ENCODE results near the gene RHBDD1.

The RHBDD1 gene

GRCh38 chr2:226835796-226836547 lies at the start of gene RHBDD1:
TSS of gene RHBDD1 (plus strand) at chr2:226836054. CDS start at chr2:226864694, 28,640 bp downstream.
- peak; percentile 96 for DNase-seq

GRCh38 chr2:226788064-226788463 lies 47.8 kb upstream of the RHBDD1 start:
- DNase-seq: no peak

GRCh38 chr2:226788881-226789490 lies 46.9 kb upstream of the RHBDD1 start:
- DNase-seq: no peak

GRCh38 chr2:226790011-226790410 lies 45.8 kb upstream of the RHBDD1 start:
- no peak for DNase-seq

- no peak for DNase-seq
These were observed 45.4 kb upstream of the RHBDD1 start for GRCh38 chr2:226790431-226790830.

- DNase-seq: peak; percentile 62
These were observed 44.8 kb upstream of the RHBDD1 start for GRCh38 chr2:226791056-226791486.

GRCh38 chr2:226791487-226792081 lies 44.3 kb upstream of the RHBDD1 start:
- DNase-seq: peak; percentile 92

GRCh38 chr2:226792155-226792881 lies 43.5 kb upstream of the RHBDD1 start:
- no peak for DNase-seq

GRCh38 chr2:226793646-226794045 lies 42.2 kb upstream of the RHBDD1 start:
- DNase-seq: no peak

GRCh38 chr2:226794196-226794661 lies 41.6 kb upstream of the RHBDD1 start:
- no peak for DNase-seq

GRCh38 chr2:226794751-226795171 lies 41.1 kb upstream of the RHBDD1 start:
- DNase-seq: peak; percentile 25

GRCh38 chr2:226795281-226796011 lies 40.4 kb upstream of the RHBDD1 start:
- no peak for DNase-seq

GRCh38 chr2:226796012-226796839 lies 39.6 kb upstream of the RHBDD1 start:
- no peak for DNase-seq

- DNase-seq: no peak
These were observed 39.0 kb upstream of the RHBDD1 start for GRCh38 chr2:226796840-226797288.

GRCh38 chr2:226797289-226797988 lies 38.4 kb upstream of the RHBDD1 start:
- DNase-seq: no peak

GRCh38 chr2:226797989-226798421 lies 37.8 kb upstream of the RHBDD1 start:
- no peak for DNase-seq

- DNase-seq: no peak
These were observed 37.2 kb upstream of the RHBDD1 start for GRCh38 chr2:226798422-226799210.

GRCh38 chr2:226799211-226799975 lies 36.5 kb upstream of the RHBDD1 start, which contains the start of gene IRS1:
TSS of gene IRS1 (minus strand) at chr2:226799820. CDS start at chr2:226798738, 1,082 bp downstream.
- DNase-seq: peak; percentile 77

All from NCI-H345 (cell line).